Right lobe of liver (tissue), 4 donors: Measurements from ENCODE around the gene SLC37A2.

Experiments
- CTCF ChIP-seq, 4 donors: fragments of 200-600 bp in 3 of 4; fragments of 450-650 bp in 1 of 4; IDR thresholded peaks; one replicate each; pipeline versions ENCODE4 v1.5.1 to v1.8.0; 2016 to 2022; ENCODE audit warnings: antibody characterized with exemption in 4 of 4, mild to moderate bottlenecking in 2 of 4
- POLR2A ChIP-seq: fragments of 450-650 bp; IDR thresholded peaks from one replicate; pipeline ENCODE4 v1.6.1; 2017; ENCODE audit warnings: antibody characterized with exemption, mild to moderate bottlenecking
- donor health status: DM: no; HTN: no; CAD: no.
- donor health status: DM: no; HTN: no; CAD: no.
- donor health status: DM: no; HTN: yes; CAD: no.

GRCh38 chr11:125129316-125129993 lies 66.3 kb downstream of the SLC37A2 start:
- no peak for TF ChIP-seq CTCF (IDR thresholded peaks at IDR 0.05)
- no peak for TF ChIP-seq POLR2A
